SK-N-SH (cell line): ENCODE data around the gene LRRC73.

ENCODE experiments used
- NRF1 ChIP-seq: IDR thresholded peaks from 2 replicates; pipeline ENCODE4 v1.6.1; 2012; ENCODE audit warnings: low read depth, mild to moderate bottlenecking, low read length
- POLR2AphosphoS5 ChIP-seq: IDR thresholded peaks from 2 replicates; pipeline ENCODE4 v1.6.1; 2012; ENCODE audit warnings: low read depth, low read length

DNA sequence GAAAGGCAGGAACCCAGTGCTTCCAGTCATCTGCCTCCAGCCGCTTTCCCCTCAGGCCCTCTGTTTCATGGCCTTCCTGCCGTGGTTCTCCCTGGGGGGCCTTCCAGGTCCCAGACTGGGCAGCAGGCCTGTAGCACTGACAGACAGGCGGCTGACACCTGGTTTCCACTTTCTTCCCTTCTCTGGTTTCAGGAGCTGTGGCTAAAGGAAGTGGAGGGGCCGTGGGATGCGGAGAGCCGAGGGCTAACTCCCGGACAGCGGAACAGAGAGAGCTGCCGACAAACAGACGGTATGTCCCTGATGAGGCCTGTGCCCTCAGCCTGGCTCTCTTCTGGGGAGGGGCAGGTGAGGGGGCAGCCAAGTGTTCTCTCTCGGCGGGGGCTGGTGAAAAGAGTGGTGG lies 12.5 kb downstream of the LRRC73 start:
- no peak for TF ChIP-seq NRF1
- TF ChIP-seq POLR2AphosphoS5: no peak
